Type B pancreatic cell (in vitro differentiated cells): ENCODE measurements around the gene DTHD1. TPM values are rescaled to one million over a fixed set of nuclear protein-coding genes. Genes with fewer than 3 reads are reported as not detected.
A peak's percentile ranks its signal among the peaks of the same experiment; 100 is the strongest.

Experiments used
- DNase-seq: peaks from one replicate; pipeline ENCODE4 v3.0.0; 2021; ENCODE audit warnings: mixed read lengths; ENCODE audit not compliant: unreplicated experiment; ENCODE audit errors: extremely low spot score
- H3K27ac Mint-ChIP-seq: 2 replicates; pipeline ENCODE4 v1.8.0; 2021; ENCODE audit warnings: mild to moderate bottlenecking, mixed read lengths
- H3K27me3 Mint-ChIP-seq: 2 replicates; pipeline ENCODE4 v1.8.0; 2021; ENCODE audit warnings: mixed read lengths
- H3K36me3 Mint-ChIP-seq: 2 replicates; pipeline ENCODE4 v1.8.0; 2021; ENCODE audit warnings: mixed read lengths
- H3K4me1 Mint-ChIP-seq: one replicate; pipeline ENCODE4 v1.8.0; 2021; ENCODE audit warnings: mixed read lengths; ENCODE audit not compliant: unreplicated experiment
- H3K4me3 Mint-ChIP-seq: 2 replicates; pipeline ENCODE4 v1.8.0; 2021; ENCODE audit warnings: mild to moderate bottlenecking, mixed read lengths
- H3K9me3 Mint-ChIP-seq: 2 replicates; pipeline ENCODE4 v1.8.0; 2021; ENCODE audit warnings: mixed read lengths
- total RNA-seq: library from RNA; stranded (reverse); gene quantifications from 2 replicates; pipeline ENCODE4 v1.2.1, GENCODE V29; 2021; ENCODE audit warnings: low replicate concordance
- TF ChIP-seq, protein P1 (sequence below): fragments of 200-600 bp; sonication (generic); conservative IDR thresholded peaks from 2 replicates; pipeline ENCODE4 v1.5.0; 2021; ENCODE audit warnings: antibody characterized with exemption, mild to moderate bottlenecking

Gene DTHD1
- total RNA-seq, 1 donor from 2014 or later: 0.14 TPM

DNA sequence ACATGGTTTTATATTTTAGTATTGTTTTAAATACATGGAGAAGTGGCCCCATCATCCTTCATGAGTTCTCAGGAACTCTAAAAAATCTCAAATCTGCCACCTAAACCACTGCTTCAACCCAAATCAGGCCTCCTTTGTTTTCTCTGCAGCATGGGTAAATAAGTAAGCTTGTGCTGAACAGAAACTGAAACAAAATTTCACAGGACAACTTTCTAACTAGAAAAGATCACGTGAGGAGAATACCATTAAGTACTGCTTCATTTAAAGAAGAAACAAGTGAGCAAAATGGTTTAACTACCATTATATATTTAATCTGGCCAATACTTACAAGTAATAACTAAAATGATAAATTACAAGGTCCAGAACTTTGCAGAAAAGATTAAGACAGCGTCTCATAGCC lies 39.6 kb upstream of the DTHD1 start:
- peak overlapping the region; percentile 6 for H3K27ac Mint-ChIP-seq

DNA sequence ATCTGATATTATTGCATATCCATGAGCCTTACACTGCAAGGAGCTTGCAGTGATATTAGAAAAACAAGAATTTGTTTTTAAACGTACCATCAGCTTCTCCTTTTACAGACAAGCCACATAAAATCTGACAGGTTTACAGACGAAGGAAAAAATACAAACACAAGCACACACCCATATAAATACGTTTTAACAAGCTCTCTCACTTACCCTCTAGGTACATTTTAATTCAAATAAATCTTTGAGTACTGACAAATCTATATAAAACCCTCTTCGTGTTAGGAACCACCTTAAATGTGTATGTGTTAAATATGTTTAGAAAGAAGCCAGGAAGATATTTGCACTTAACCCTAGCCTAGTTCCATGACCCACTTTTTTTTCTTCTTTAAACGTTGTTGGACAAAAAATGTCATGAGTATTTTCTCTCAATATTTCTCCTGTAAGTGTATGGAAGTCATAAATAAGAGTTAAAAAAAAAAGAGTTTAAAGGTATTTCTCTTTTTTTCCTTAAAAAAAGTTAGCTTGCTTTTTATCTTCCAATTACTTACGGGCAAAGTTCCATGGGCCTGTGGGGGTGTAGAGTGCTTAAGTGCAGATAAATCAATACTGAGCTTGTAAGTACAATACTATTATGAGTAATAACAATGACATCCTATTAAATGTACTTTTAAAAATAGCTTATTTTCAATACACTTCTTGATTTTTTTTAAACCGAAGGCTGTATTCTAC lies 38.6 kb upstream of the DTHD1 start:
- peak overlapping the region; percentile 91 for H3K4me3 Mint-ChIP-seq

More for the DNA sequence above, 39.6 kb upstream of the DTHD1 start:
- TF ChIP-seq, protein P1, sequence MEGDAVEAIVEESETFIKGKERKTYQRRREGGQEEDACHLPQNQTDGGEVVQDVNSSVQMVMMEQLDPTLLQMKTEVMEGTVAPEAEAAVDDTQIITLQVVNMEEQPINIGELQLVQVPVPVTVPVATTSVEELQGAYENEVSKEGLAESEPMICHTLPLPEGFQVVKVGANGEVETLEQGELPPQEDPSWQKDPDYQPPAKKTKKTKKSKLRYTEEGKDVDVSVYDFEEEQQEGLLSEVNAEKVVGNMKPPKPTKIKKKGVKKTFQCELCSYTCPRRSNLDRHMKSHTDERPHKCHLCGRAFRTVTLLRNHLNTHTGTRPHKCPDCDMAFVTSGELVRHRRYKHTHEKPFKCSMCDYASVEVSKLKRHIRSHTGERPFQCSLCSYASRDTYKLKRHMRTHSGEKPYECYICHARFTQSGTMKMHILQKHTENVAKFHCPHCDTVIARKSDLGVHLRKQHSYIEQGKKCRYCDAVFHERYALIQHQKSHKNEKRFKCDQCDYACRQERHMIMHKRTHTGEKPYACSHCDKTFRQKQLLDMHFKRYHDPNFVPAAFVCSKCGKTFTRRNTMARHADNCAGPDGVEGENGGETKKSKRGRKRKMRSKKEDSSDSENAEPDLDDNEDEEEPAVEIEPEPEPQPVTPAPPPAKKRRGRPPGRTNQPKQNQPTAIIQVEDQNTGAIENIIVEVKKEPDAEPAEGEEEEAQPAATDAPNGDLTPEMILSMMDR: no peak
- peak overlapping the region; percentile 91 for H3K4me3 Mint-ChIP-seq
- H3K4me1 Mint-ChIP-seq: peaks cover 5% of the 10 kb centered on the region
- no peak for DNase-seq
- peaks cover 5% of the 10 kb centered on the region for H3K36me3 Mint-ChIP-seq
- no peaks in the 10 kb centered on the region for H3K9me3 Mint-ChIP-seq
- H3K27me3 Mint-ChIP-seq: peaks cover 15% of the 10 kb centered on the region

GRCh38 chr4:36243355-36244256 lies 37.8 kb upstream of the DTHD1 start:
- peak overlapping the region; percentile 91 for H3K4me3 Mint-ChIP-seq
- H3K4me1 Mint-ChIP-seq: peaks cover 5% of the 10 kb centered on the region
- peak overlapping the region; percentile 91 for H3K27ac Mint-ChIP-seq
- DNase-seq: peak; percentile 69
- no peaks in the 10 kb centered on the region for H3K36me3 Mint-ChIP-seq
- no peaks in the 10 kb centered on the region for H3K9me3 Mint-ChIP-seq
- TF ChIP-seq, protein P1: no peak
- peaks cover 18% of the 10 kb centered on the region for H3K27me3 Mint-ChIP-seq

More for the DNA sequence above, 38.6 kb upstream of the DTHD1 start:
- DNase-seq: no peak
- Mint-ChIP-seq H3K36me3 (peaks cover 5% of the 10 kb centered on the region), H3K27ac (peak overlapping the region; percentile 91), H3K4me1 (peaks cover 5% of the 10 kb centered on the region), H3K9me3 (no peaks in the 10 kb centered on the region), H3K27me3 (peaks cover 18% of the 10 kb centered on the region)
- TF ChIP-seq, protein P1: no peak

DNA sequence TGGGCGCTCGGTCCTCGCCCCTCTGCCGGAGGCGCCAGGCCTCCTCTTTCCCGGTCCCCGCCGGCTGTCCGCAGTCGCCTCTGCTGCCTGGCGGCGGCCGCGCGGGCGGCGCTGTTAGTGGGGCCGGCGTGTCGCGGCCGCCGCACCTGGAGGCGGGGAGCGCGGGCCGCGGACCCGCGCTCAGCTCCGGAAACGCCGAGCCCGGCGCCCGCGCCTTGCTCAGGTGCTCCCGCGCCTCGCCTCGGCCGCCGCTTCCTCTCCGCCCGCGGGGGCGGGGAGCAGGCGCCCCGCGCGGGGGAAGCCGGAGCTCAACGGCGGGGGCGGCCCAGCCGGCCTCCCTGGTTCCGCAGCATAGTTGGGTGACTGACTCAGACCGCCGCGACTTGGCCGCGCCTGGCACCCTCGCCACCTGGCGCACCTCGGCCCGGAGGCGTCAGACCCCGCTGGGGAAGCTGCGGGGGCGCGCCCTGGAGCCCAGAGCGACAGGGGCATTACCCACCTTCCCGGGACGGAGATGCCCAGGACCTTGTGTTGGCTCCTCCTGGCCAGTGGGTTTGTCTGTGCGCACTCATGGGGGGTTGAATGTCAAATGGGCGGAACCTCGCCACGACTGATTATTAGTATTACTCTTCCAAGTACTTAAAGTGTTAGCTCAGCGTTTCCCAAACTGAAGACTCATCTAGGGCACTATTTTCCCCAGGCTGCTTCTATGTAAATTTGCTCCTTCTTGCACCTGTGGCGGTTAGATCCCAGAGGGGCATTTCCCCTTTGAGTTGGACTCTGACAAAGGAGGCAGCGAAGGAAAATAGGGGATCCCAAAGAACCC lies 36.9 kb upstream of the DTHD1 start, which contains the start of gene ARAP2:
ARAP2 (minus strand) TSS at position 258 of the 826 bp plus-strand sequence. CDS start 15,028 bp downstream, outside the sequence.
- peak; percentile 76 for DNase-seq
- H3K27me3 Mint-ChIP-seq: peaks cover 18% of the 10 kb centered on the region
- peaks cover 5% of the 10 kb centered on the region for H3K4me1 Mint-ChIP-seq
- H3K9me3 Mint-ChIP-seq: no peaks in the 10 kb centered on the region
- peak within 1 kb of the TSS; percentile 91 for H3K4me3 Mint-ChIP-seq
- TF ChIP-seq, protein P1: peak; percentile 31
- peak within 1 kb of the TSS; percentile 94 for H3K27ac Mint-ChIP-seq
- no peaks in the 10 kb centered on the region for H3K36me3 Mint-ChIP-seq

DNA sequence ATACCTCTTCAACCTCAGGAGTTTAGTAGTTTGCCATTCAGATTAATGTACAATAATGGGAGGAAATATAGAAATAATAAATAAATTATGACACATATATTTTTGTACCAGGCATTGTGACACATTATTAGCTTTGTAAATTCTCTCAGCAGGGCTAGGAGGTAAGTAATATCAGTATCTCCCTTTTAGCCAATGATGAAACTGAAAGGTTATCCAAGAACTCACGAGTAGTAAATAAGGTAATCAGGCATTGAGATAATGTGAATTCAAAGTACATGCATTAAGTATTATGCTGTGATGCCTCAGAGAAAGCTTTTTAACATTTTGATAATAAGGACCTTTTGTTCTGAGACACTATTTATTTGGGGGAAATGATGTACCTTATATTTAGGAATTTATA lies 31.8 kb upstream of the DTHD1 start:
- Mint-ChIP-seq H3K4me1 (no peaks in the 10 kb centered on the region), H3K36me3 (no peaks in the 10 kb centered on the region), H3K27ac (no peak overlapping the region), H3K27me3 (peaks cover 13% of the 10 kb centered on the region), H3K4me3 (no peak overlapping the region), H3K9me3 (no peaks in the 10 kb centered on the region)
- TF ChIP-seq, protein P1: no peak
- DNase-seq: no peak
